PFSK-1 (cell line): ENCODE data around the gene CCDC32.

Experiments used
- FOXP2 ChIP-seq: optimal IDR thresholded peaks from 2 replicates; pipeline ENCODE3; 2011; ENCODE audit warnings: borderline replicate concordance, control low read depth, inconsistent platforms; ENCODE audit not compliant: insufficient read depth; ENCODE audit errors: extremely low read length, extremely low read depth
- POLR2AphosphoS5 ChIP-seq: IDR thresholded peaks from 2 replicates; pipeline ENCODE4 v1.6.1; 2012; ENCODE audit warnings: low read depth, mild to moderate bottlenecking, control low read depth, low read length, moderate library complexity
- SIN3A ChIP-seq: IDR thresholded peaks from 2 replicates; pipeline ENCODE4 v1.6.1; 2012; ENCODE audit warnings: mild to moderate bottlenecking, low read length, moderate library complexity, borderline replicate concordance; ENCODE audit not compliant: insufficient read depth
- TAF1 ChIP-seq: IDR thresholded peaks from 2 replicates; pipeline ENCODE4 v1.6.1; 2012; ENCODE audit warnings: low read length, control low read depth, borderline replicate concordance; ENCODE audit not compliant: insufficient read depth

- TF ChIP-seq TAF1 (peak; percentile 51; the same call in 1 of the 2 replicates), POLR2AphosphoS5 (peak; percentile 86), SIN3A (no peak), FOXP2 (no peak)
Observed at GRCh38 chr15:40593588-40594428, 29.0 kb upstream of the CCDC32 start, which contains the start of gene KNL1.
